Measurements from ENCODE around the gene SLC30A2. TPM values are rescaled to one million over a fixed set of nuclear protein-coding genes. Genes with fewer than 3 reads are reported as not detected.
A peak's percentile ranks its signal among the peaks of the same experiment; 100 is the strongest.

The SLC30A2 gene
- total RNA-seq, 2 donors from 2014 or later, result 44.5 to 64.6 TPM

- H3K9me3 ChIP-seq, result no peaks in the 10 kb centered on the region
- peaks cover 6% of the 10 kb centered on the region for H3K4me1 ChIP-seq
- 88 to 94% methylated on average over 16 of the region's 16 CpGs for WGBS, 2 donors
- H3K4me3 ChIP-seq, result no peak overlapping the region
- no peak for ATAC-seq
- H3K36me3 ChIP-seq (replicated peaks in 1 of 2; ENCODE audit: insufficient read depth in 1 of 2, low read depth in 2 of 2), result no peaks in the 10 kb centered on the region
- TF ChIP-seq POLR2A (IDR thresholded peaks at IDR 0.05) (no peak), CTCF (IDR thresholded peaks at IDR 0.05) (no peak)
- intact Hi-C loops (cut with DNase I), result loop anchor here (10.0 kb wide), 1 partner anchor 172 kb away; no protein-coding TSS in a partner anchor
- DNase-seq, result no peak
- H3K27me3 ChIP-seq, result no peaks in the 10 kb centered on the region
- no peak overlapping the region for H3K27ac ChIP-seq
Measured at GRCh38 chr1:26006710-26007109, 39.2 kb downstream of the SLC30A2 start.

- 69 to 88% methylated on average over 4 of the region's 4 CpGs for WGBS, 2 donors
- Histone ChIP-seq H3K27me3 (no peaks in the 10 kb centered on the region), H3K4me1 (peaks cover 6% of the 10 kb centered on the region), H3K27ac (no peak overlapping the region), H3K9me3 (no peaks in the 10 kb centered on the region), H3K4me3 (no peak overlapping the region), H3K36me3 (replicated peaks in 1 of 2; ENCODE audit: insufficient read depth in 1 of 2, low read depth in 2 of 2) (no peaks in the 10 kb centered on the region)
- TF ChIP-seq CTCF (IDR thresholded peaks at IDR 0.05), result no peak
- TF ChIP-seq POLR2A (IDR thresholded peaks at IDR 0.05), result no peak
- intact Hi-C loops (cut with DNase I), result loop anchor here (10.0 kb wide), 1 partner anchor 171 kb away; no protein-coding TSS in a partner anchor
- DNase-seq, result no peak
- ATAC-seq, result peak; percentile 12
Measured at GRCh38 chr1:26005434-26006105, 40.3 kb downstream of the SLC30A2 start.

GRCh38 chr1:26003756-26004155, 42.2 kb downstream of the SLC30A2 start:
- Histone ChIP-seq H3K27ac (no peak overlapping the region), H3K9me3 (no peaks in the 10 kb centered on the region), H3K27me3 (no peaks in the 10 kb centered on the region), H3K4me1 (peaks cover 6% of the 10 kb centered on the region), H3K36me3 (replicated peaks in 1 of 2; ENCODE audit: insufficient read depth in 1 of 2, low read depth in 2 of 2) (no peaks in the 10 kb centered on the region), H3K4me3 (no peak overlapping the region)
- no peak for TF ChIP-seq CTCF (IDR thresholded peaks at IDR 0.05)
- TF ChIP-seq POLR2A (IDR thresholded peaks at IDR 0.05), result no peak
- intact Hi-C loops (cut with DNase I), result loop anchor here (5.0 to 10.0 kb wide), 2 partner anchors 106 to 169 kb away; no protein-coding TSS in a partner anchor
- DNase-seq (no peak), ATAC-seq (no peak)
- WGBS, 2 donors, result 74 to 89% methylated on average over 2 of the region's 2 CpGs

GRCh38 chr1:26003262-26003661, 42.7 kb downstream of the SLC30A2 start:
- WGBS, 2 donors, result 86 to 88% methylated on average over 4 of the region's 4 CpGs
- ATAC-seq, result no peak
- TF ChIP-seq POLR2A (IDR thresholded peaks at IDR 0.05) (no peak), CTCF (IDR thresholded peaks at IDR 0.05) (no peak)
- Histone ChIP-seq H3K27me3 (no peaks in the 10 kb centered on the region), H3K4me1 (peaks cover 11% of the 10 kb centered on the region), H3K27ac (no peak overlapping the region), H3K4me3 (no peak overlapping the region), H3K36me3 (replicated peaks in 1 of 2; ENCODE audit: insufficient read depth in 1 of 2, low read depth in 2 of 2) (no peaks in the 10 kb centered on the region), H3K9me3 (no peaks in the 10 kb centered on the region)
- intact Hi-C loops (cut with DNase I), result loop anchor here (5.0 to 10.0 kb wide), 2 partner anchors 106 to 168 kb away; no protein-coding TSS in a partner anchor
- DNase-seq, result no peak
